Spleen (tissue), 11 donors: ENCODE data around the gene OTP. TPM values are rescaled to one million over a fixed set of nuclear protein-coding genes. Genes with fewer than 3 reads are reported as not detected.

ENCODE experiments used
- DNase-seq: peaks from one replicate; pipeline ENCODE4 v3.0.0-alpha.2; 2020
- H3K27ac ChIP-seq, 8 donors: fragments of 200-600 bp; sonication (generic) in 7 of 8; 1 replicate in 4 of 8; 2 replicates in 4 of 8; pipeline versions ENCODE4 v1.5.0 to v1.8.0; 2016 to 2021; ENCODE audit warnings: inconsistent platforms in 4 of 8, mild to moderate bottlenecking in 4 of 8, moderate library complexity in 1 of 8
- H3K27me3 ChIP-seq, 7 donors: fragments of 200-600 bp; sonication (generic) in 6 of 7; replicated peaks in 1 of 7; 1 replicate in 4 of 7; 2 replicates in 3 of 7; pipeline versions ENCODE4 v1.5.0 to v1.8.0; 2016 to 2021; ENCODE audit warnings: inconsistent platforms in 3 of 7, mild to moderate bottlenecking in 1 of 7
- H3K36me3 ChIP-seq, 6 donors: fragments of 200-600 bp; sonication (generic) in 5 of 6; 1 replicate in 4 of 6; 2 replicates in 2 of 6; pipeline versions ENCODE4 v1.5.0 to v1.8.0; 2016 to 2021; ENCODE audit warnings: inconsistent platforms in 2 of 6
- H3K4me1 ChIP-seq, 6 donors: fragments of 200-600 bp; sonication (generic) in 5 of 6; 1 replicate in 3 of 6; 2 replicates in 3 of 6; pipeline versions ENCODE4 v1.5.0 to v1.8.0; 2016 to 2021; ENCODE audit warnings: inconsistent platforms in 3 of 6
- H3K4me3 ChIP-seq, 8 donors: fragments of 200-600 bp; sonication (generic) in 7 of 8; 1 replicate in 4 of 8; 2 replicates in 4 of 8; pipeline versions ENCODE4 v1.5.0 to v1.8.0; 2016 to 2021; ENCODE audit warnings: inconsistent platforms in 4 of 8, mild to moderate bottlenecking in 4 of 8, moderate library complexity in 2 of 8
- H3K9me3 ChIP-seq, 8 donors: fragments of 200-600 bp; sonication (generic) in 7 of 8; 1 replicate in 4 of 8; 2 replicates in 4 of 8; pipeline versions ENCODE4 v1.5.0 to v1.8.0; 2016 to 2021; ENCODE audit warnings: inconsistent platforms in 4 of 8
- CTCF ChIP-seq, 11 experiments: fragments of 200-600 bp in 7 of 11; fragments of 450-650 bp in 4 of 11; sonication (generic) in 4 of 11; IDR thresholded peaks in 8 of 11; conservative IDR thresholded peaks in 3 of 11; 1 replicate in 7 of 11; 2 replicates in 4 of 11; pipeline versions ENCODE4 v1.4.0 to v1.8.0; 2016 to 2021; ENCODE audit warnings: antibody characterized with exemption in 11 of 11, inconsistent platforms in 4 of 11, mild to moderate bottlenecking in 1 of 11
- POLR2A ChIP-seq, 3 donors: fragments of 450-650 bp; IDR thresholded peaks; one replicate each; pipeline ENCODE4 v1.5.1; 2017; ENCODE audit warnings: antibody characterized with exemption in 3 of 3, mild to moderate bottlenecking in 1 of 3
- POLR2AphosphoS5 ChIP-seq, 3 donors: sonication (generic); formaldehyde crosslinking; IDR thresholded peaks; one replicate each; pipeline ENCODE4 v1.5.1; 2017; ENCODE audit warnings: antibody characterized with exemption in 3 of 3
- WGBS, 5 donors: extraction: QIAGEN DNeasy Blood & Tissue Kit in 3 of 5; methylation state at CpG; one replicate each; pipeline versions ENCODE4 v1.1.5 to v1.1.7; 2013 to 2018; 5-methylcytosine and 5-hydroxymethylcytosine counted together
- intact Hi-C: fragments of 100-400 bp; cut with DNase I; formaldehyde crosslinking; loops from one replicate; pipeline ENCODE4 v1.15.0; 2023; ENCODE audit warnings: low total_unique reads
- polyA plus RNA-seq, 3 donors: library from polyadenylated mRNA; stranded (reverse); fragments of 200-250 nt; gene quantifications; one replicate each; pipeline ENCODE4 v1.2.1, GENCODE V29; 2013
- total RNA-seq, 7 donors: library from RNA; depleted of rRNA in 3 of 7; stranded (reverse); fragments of >200 nt in 3 of 7; fragmentation: NEBNext Ultra II Directional in 4 of 7; extraction: Animal tissue kit (Norgen Biotek cat#: 25700) in 4 of 7; gene quantifications; one replicate each; pipeline versions ENCODE4 v1.1.0 to v1.2.1, GENCODE V29; 2016 to 2021
- donor health status: healthy with polysubstance abuse.
- donor health status: DM: no; HTN: no; CAD: no; lungs with moderate emphysema.
- donor health status: DM: no; HTN: no; CAD: no.
- donor health status: Bipolar disorder and iron deficiency.
- donor health status: healthy.
- donor health status: DM: no; HTN: no; CAD: no.
- donor health status: DM: yes; HTN: yes; CAD: no.

OTP gene
- total and polyA plus RNA-seq, 10 donors: not detected

- peaks cover 0 to 3% (median 2%) of the 10 kb centered on the region in 6 donors for H3K4me1 ChIP-seq
- H3K27me3 ChIP-seq: peaks cover 0 to 52% (median 10%) of the 10 kb centered on the region in 7 donors
- H3K36me3 ChIP-seq: no peaks in the 10 kb centered on the region
- H3K27ac ChIP-seq: no peak overlapping the region
- H3K9me3 ChIP-seq: peaks cover 0 to 9% (median 0%) of the 10 kb centered on the region in 8 donors
- 37 to 60% (median 54%) methylated on average over 1 of the region's 1 CpG for WGBS, 5 donors
- H3K4me3 ChIP-seq: no peak overlapping the region
- DNase-seq: no peak
- intact Hi-C loops: no loop called here
- no peak for TF ChIP-seq CTCF (IDR thresholded peaks at IDR 0.05 in 8 of 11, conservative IDR thresholded peaks at IDR 0.05 in 3 of 11)
- no peak for TF ChIP-seq POLR2A (IDR thresholded peaks at IDR 0.05)
- TF ChIP-seq POLR2AphosphoS5 (IDR thresholded peaks at IDR 0.05): no peak
Observed at GRCh38 chr5:77650686-77651085, 12.2 kb upstream of the OTP start.

GRCh38 chr5:77649776-77650175 is 11.3 kb upstream of the OTP start:
- no peak for DNase-seq
- WGBS, 5 donors: 81 to 93% (median 89%) methylated on average over 2 of the region's 2 CpGs
- H3K4me1 ChIP-seq: peaks cover 0 to 12% (median 9%) of the 10 kb centered on the region in 6 donors
- intact Hi-C loops: loop anchor here (10.0 kb wide), 1 partner anchor 355 kb away; no protein-coding TSS in a partner anchor
- H3K27me3 ChIP-seq: peaks cover 0 to 57% (median 20%) of the 10 kb centered on the region in 7 donors
- H3K27ac ChIP-seq: no peak overlapping the region
- H3K4me3 ChIP-seq: no peak overlapping the region
- TF ChIP-seq POLR2A (IDR thresholded peaks at IDR 0.05) (no peak), POLR2AphosphoS5 (IDR thresholded peaks at IDR 0.05) (no peak), CTCF (IDR thresholded peaks at IDR 0.05 in 8 of 11, conservative IDR thresholded peaks at IDR 0.05 in 3 of 11) (no peak)
- peaks cover 0 to 4% (median 0%) of the 10 kb centered on the region in 8 donors for H3K9me3 ChIP-seq
- no peaks in the 10 kb centered on the region for H3K36me3 ChIP-seq

DNA sequence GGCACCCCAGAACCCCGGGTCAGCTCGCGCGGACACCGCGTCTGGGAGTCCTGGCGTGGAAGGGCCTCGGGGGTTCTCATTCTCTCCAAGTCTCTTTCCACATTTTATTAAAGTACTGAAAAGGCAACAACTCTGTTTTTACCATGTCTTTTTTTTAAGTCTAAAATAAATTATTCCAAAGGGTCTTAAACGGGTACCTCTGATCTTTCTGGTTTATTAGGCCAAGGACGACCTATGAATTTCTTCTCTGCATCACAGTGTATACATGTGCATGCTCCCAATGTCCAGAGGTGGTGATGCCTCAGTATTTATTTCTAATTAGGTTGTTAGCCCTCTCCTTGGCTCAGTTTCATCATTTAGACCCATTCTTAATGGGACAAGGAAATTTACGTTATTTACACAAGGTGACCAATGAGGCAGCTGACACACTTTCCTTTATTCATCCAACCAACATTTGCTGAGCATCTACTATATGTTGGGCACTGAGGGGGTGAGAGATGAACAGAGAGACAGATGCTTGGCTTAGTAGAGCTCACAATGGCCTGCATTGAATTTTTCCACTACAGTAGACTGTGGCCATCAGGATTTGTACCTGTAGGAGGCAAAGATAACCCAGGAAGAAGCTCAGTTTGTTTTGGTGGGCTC is 7.6 kb upstream of the OTP start:
- 45 to 55% (median 49%) methylated on average over 11 of the region's 11 CpGs for WGBS, 5 donors
- peaks cover 0 to 30% (median 24%) of the 10 kb centered on the region in 6 donors for H3K4me1 ChIP-seq
- TF ChIP-seq POLR2A (IDR thresholded peaks at IDR 0.05) (no peak), POLR2AphosphoS5 (IDR thresholded peaks at IDR 0.05) (no peak), CTCF (IDR thresholded peaks at IDR 0.05 in 8 of 11, conservative IDR thresholded peaks at IDR 0.05 in 3 of 11) (no peak)
- peak overlapping the region in 2 of 8 donors; percentile 30 to 67 for H3K4me3 ChIP-seq
- peaks cover 9 to 86% (median 56%) of the 10 kb centered on the region in 7 donors for H3K27me3 ChIP-seq
- no peaks in the 10 kb centered on the region for H3K36me3 ChIP-seq
- peaks cover 0 to 6% (median 0%) of the 10 kb centered on the region in 8 donors for H3K9me3 ChIP-seq
- no peak for DNase-seq
- no peak overlapping the region for H3K27ac ChIP-seq
- intact Hi-C loops: loop anchor here (10.0 kb wide), 1 partner anchor 359 kb away; no protein-coding TSS in a partner anchor
